Mammary epithelial cell (primary cell): Measurements from ENCODE around the gene MMP8.

Source experiments
- CTCF ChIP-seq, 2 donors: IDR thresholded peaks in 1 of 2; conservative IDR thresholded peaks in 1 of 2; 2 replicates each; pipeline ENCODE4 v1.5.1; 2011 to 2012; ENCODE audit warnings: inconsistent platforms in 2 of 2, low read length in 2 of 2, mild to moderate bottlenecking in 2 of 2, control low read depth in 1 of 2, low read depth in 1 of 2; ENCODE audit not compliant: insufficient read depth in 1 of 2; ENCODE audit errors: extremely low read depth in 1 of 2
- EZH2 ChIP-seq: IDR thresholded peaks from 2 replicates; pipeline ENCODE4 v1.6.1; 2012; ENCODE audit warnings: low read length, inconsistent platforms, borderline replicate concordance

GRCh38 chr11:102683277-102683676 is 41.5 kb downstream of the MMP8 start:
- TF ChIP-seq CTCF (conservative IDR thresholded peaks at IDR 0.05 in 1 of 2, IDR thresholded peaks at IDR 0.05 in 1 of 2; ENCODE audit: extremely low read depth in 1 of 2, insufficient read depth in 1 of 2, low read depth in 1 of 2, low read length in 2 of 2) (peak; percentile 27 to 51), EZH2 (no peak)
